GM23248 (cell line): ENCODE results near the gene PLA2G2F. TPM values are rescaled to one million over a fixed set of nuclear protein-coding genes. Genes with fewer than 3 reads are reported as not detected.
A peak's percentile ranks its signal among the peaks of the same experiment; 100 is the strongest.

Experiments
- DNase-seq: peaks from one replicate; pipeline ENCODE4 v3.0.0-alpha.2; 2015
- H2AFZ ChIP-seq: fragments of 200-600 bp; sonication (generic); 2 replicates; pipeline ENCODE4 v1.6.1; 2016; ENCODE audit warnings: antibody characterized with exemption
- H3F3A ChIP-seq: fragments of 200-600 bp; sonication (generic); 2 replicates; pipeline ENCODE4 v1.6.1; 2016; ENCODE audit warnings: mild to moderate bottlenecking, antibody characterized with exemption, mixed run types; ENCODE audit not compliant: insufficient read depth
- H3K27ac ChIP-seq: fragments of 200-600 bp; sonication (generic); 2 replicates; pipeline ENCODE4 v1.5.1; 2016; ENCODE audit warnings: mild to moderate bottlenecking
- H3K27me3 ChIP-seq: fragments of 200-600 bp; sonication (generic); replicated peaks from 2 replicates; pipeline ENCODE4 v1.6.1; 2016; ENCODE audit warnings: mild to moderate bottlenecking; ENCODE audit not compliant: insufficient read depth
- H3K36me3 ChIP-seq: fragments of 200-600 bp; sonication (generic); 2 replicates; pipeline ENCODE4 v1.6.1; 2016; ENCODE audit warnings: low read depth, mild to moderate bottlenecking
- H3K4me1 ChIP-seq: fragments of 200-600 bp; sonication (generic); 2 replicates; pipeline ENCODE4 v1.6.1; 2016; ENCODE audit warnings: mild to moderate bottlenecking; ENCODE audit not compliant: insufficient read depth
- H3K4me2 ChIP-seq: fragments of 200-600 bp; sonication (generic); one replicate; pipeline ENCODE4 v1.6.1; 2016; ENCODE audit warnings: mild to moderate bottlenecking; ENCODE audit not compliant: unreplicated experiment
- H3K4me3 ChIP-seq: fragments of 200-600 bp; sonication (generic); 2 replicates; pipeline ENCODE4 v1.5.1; 2016; ENCODE audit warnings: mild to moderate bottlenecking
- H3K79me2 ChIP-seq: fragments of 200-600 bp; sonication (generic); 2 replicates; pipeline ENCODE4 v1.6.1; 2016; ENCODE audit warnings: mild to moderate bottlenecking; ENCODE audit not compliant: insufficient read depth
- H3K9ac ChIP-seq: fragments of 200-600 bp; sonication (generic); 2 replicates; pipeline ENCODE4 v1.6.1; 2016; ENCODE audit warnings: mild to moderate bottlenecking
- H3K9me2 ChIP-seq: fragments of 200-600 bp; sonication (generic); 2 replicates; pipeline ENCODE4 v1.6.1; 2016; ENCODE audit warnings: mixed run types, mild to moderate bottlenecking, moderate library complexity; ENCODE audit not compliant: insufficient read depth
- H3K9me3 ChIP-seq: fragments of 200-600 bp; sonication (generic); one replicate; pipeline ENCODE4 v1.6.1; 2017; ENCODE audit warnings: low read depth
- H4K20me1 ChIP-seq: fragments of 200-600 bp; sonication (generic); 2 replicates; pipeline ENCODE4 v1.6.0; 2016; ENCODE audit not compliant: insufficient read depth
- EZH2 ChIP-seq: fragments of 200-600 bp; sonication (generic); IDR thresholded peaks from 2 replicates; pipeline ENCODE4 v1.6.1; 2018; ENCODE audit warnings: antibody characterized with exemption, mild to moderate bottlenecking; ENCODE audit not compliant: insufficient read depth, poor library complexity, severe bottlenecking
- EZH2phosphoT487 ChIP-seq: fragments of 200-600 bp; sonication (generic); IDR thresholded peaks from 2 replicates; pipeline ENCODE4 v1.6.1; 2018; ENCODE audit warnings: antibody characterized with exemption, moderate library complexity, mild to moderate bottlenecking, low read depth; ENCODE audit not compliant: insufficient read depth
- WGBS, 2 experiments: methylation state at CpG; one replicate each; pipeline ENCODE4 v1.1.6; 2015 to 2017; ENCODE audit warnings: low lambda C conversion rate in 2 of 2, low coverage in 1 of 2; ENCODE audit errors: missing lambda C conversion rate in 2 of 2; 5-methylcytosine and 5-hydroxymethylcytosine counted together
- in situ Hi-C: fragments of 300-500 bp; cut with MboI; formaldehyde crosslinking; loops from 2 replicates; pipeline ENCODE4 v1.15.0; 2020
- polyA plus RNA-seq: library from polyadenylated mRNA; unstranded; fragments of >200 nt; fragmentation: Nextera tagmentation; extraction: Ambion mirVana; gene quantifications from 2 replicates; pipeline ENCODE4 v1.2.1, GENCODE V29; 2016
- total RNA-seq: library from RNA; depleted of rRNA; stranded (reverse); fragments of >200 nt; shearing (Covaris generic); gene quantifications from 2 replicates; pipeline ENCODE4 v1.2.3, GENCODE V29; 2014

The PLA2G2F gene
- total and polyA plus RNA-seq, 2 experiments from 2014 or later, result not detected

- H3K4me3 ChIP-seq, result no peak overlapping the region
- H3K79me2 ChIP-seq, result no peaks in the 10 kb centered on the region
- no peak overlapping the region for H3K9ac ChIP-seq
- in situ Hi-C loops, result no loop called here
- no peaks in the 10 kb centered on the region for H3F3A ChIP-seq
- no peaks in the 10 kb centered on the region for H3K4me1 ChIP-seq
- no peaks in the 10 kb centered on the region for H4K20me1 ChIP-seq
- TF ChIP-seq EZH2 (no peak), EZH2phosphoT487 (no peak)
- no peak overlapping the region for H2AFZ ChIP-seq
- no peaks in the 10 kb centered on the region for H3K36me3 ChIP-seq
- DNase-seq, result peak; percentile 43
- no peaks in the 10 kb centered on the region; the same call in 1 of the 2 replicates for H3K27me3 ChIP-seq
- no peak overlapping the region for H3K27ac ChIP-seq
- H3K9me3 ChIP-seq, result no peaks in the 10 kb centered on the region
- H3K9me2 ChIP-seq, result no peaks in the 10 kb centered on the region
- H3K4me2 ChIP-seq, result no peak overlapping the region
- 90 to 93% methylated on average over 16 of the region's 16 CpGs for WGBS, 2 experiments
Measured at GRCh38 chr1:20165522-20165951, 26.4 kb downstream of the PLA2G2F start.

GRCh38 chr1:20166051-20166450, 26.9 kb downstream of the PLA2G2F start:
- H3K9ac ChIP-seq, result no peak overlapping the region
- H2AFZ ChIP-seq, result no peak overlapping the region
- no peaks in the 10 kb centered on the region for H3K9me3 ChIP-seq
- H4K20me1 ChIP-seq, result no peaks in the 10 kb centered on the region
- H3K9me2 ChIP-seq, result no peaks in the 10 kb centered on the region
- peak; percentile 56 for DNase-seq
- WGBS, 2 experiments, result 49 to 56% methylated on average over 13 to 17 of the region's 17 CpGs
- no peak overlapping the region for H3K4me3 ChIP-seq
- H3K27me3 ChIP-seq, result no peaks in the 10 kb centered on the region; the same call in 1 of the 2 replicates
- in situ Hi-C loops, result no loop called here
- no peaks in the 10 kb centered on the region for H3F3A ChIP-seq
- no peaks in the 10 kb centered on the region for H3K79me2 ChIP-seq
- no peak overlapping the region for H3K27ac ChIP-seq
- no peaks in the 10 kb centered on the region for H3K4me1 ChIP-seq
- no peak overlapping the region for H3K4me2 ChIP-seq
- H3K36me3 ChIP-seq, result no peaks in the 10 kb centered on the region
- TF ChIP-seq EZH2phosphoT487, result no peak
- no peak for TF ChIP-seq EZH2

- no peaks in the 10 kb centered on the region for H3K4me1 ChIP-seq
- no peak overlapping the region for H3K27ac ChIP-seq
- H2AFZ ChIP-seq, result no peak overlapping the region
- H3K9me2 ChIP-seq, result no peaks in the 10 kb centered on the region
- no peaks in the 10 kb centered on the region for H3F3A ChIP-seq
- in situ Hi-C loops, result no loop called here
- H4K20me1 ChIP-seq, result no peaks in the 10 kb centered on the region
- DNase-seq, result no peak
- H3K9ac ChIP-seq, result no peak overlapping the region
- no peaks in the 10 kb centered on the region for H3K79me2 ChIP-seq
- no peaks in the 10 kb centered on the region for H3K9me3 ChIP-seq
- no peak overlapping the region for H3K4me3 ChIP-seq
- 70 to 78% methylated on average over 8 of the region's 8 CpGs for WGBS, 2 experiments
- no peak for TF ChIP-seq EZH2
- TF ChIP-seq EZH2phosphoT487, result no peak
- no peak overlapping the region for H3K4me2 ChIP-seq
- no peaks in the 10 kb centered on the region for H3K36me3 ChIP-seq
- no peaks in the 10 kb centered on the region; the same call in 1 of the 2 replicates for H3K27me3 ChIP-seq
Measured at GRCh38 chr1:20167126-20167525, 28.0 kb downstream of the PLA2G2F start.

GRCh38 chr1:20168564-20169491, 29.7 kb downstream of the PLA2G2F start:
- H3K27me3 ChIP-seq, result no peaks in the 10 kb centered on the region; the same call in 1 of the 2 replicates
- 52 to 57% methylated on average over 9 of the region's 9 CpGs for WGBS, 2 experiments
- TF ChIP-seq EZH2, result no peak
- no peak for TF ChIP-seq EZH2phosphoT487
- H3K9me2 ChIP-seq, result no peaks in the 10 kb centered on the region
- H3K4me1 ChIP-seq, result no peaks in the 10 kb centered on the region
- H3K4me3 ChIP-seq, result no peak overlapping the region
- H3K36me3 ChIP-seq, result no peaks in the 10 kb centered on the region
- in situ Hi-C loops, result no loop called here
- no peak overlapping the region for H3K27ac ChIP-seq
- H3K9ac ChIP-seq, result no peak overlapping the region
- no peaks in the 10 kb centered on the region for H3K9me3 ChIP-seq
- H4K20me1 ChIP-seq, result no peaks in the 10 kb centered on the region
- no peaks in the 10 kb centered on the region for H3F3A ChIP-seq
- no peak for DNase-seq
- no peak overlapping the region for H2AFZ ChIP-seq
- no peaks in the 10 kb centered on the region for H3K79me2 ChIP-seq
- no peak overlapping the region for H3K4me2 ChIP-seq
